HG02938 (cell line): ENCODE results near the gene MRTFB.

Experiments used
- ATAC-seq: cut with Tn5 transposase; IDR thresholded peaks from one replicate; pipeline ENCODE4 v1.9.1; 2021; ENCODE audit warnings: mild to moderate bottlenecking, moderate library complexity; ENCODE audit not compliant: unreplicated experiment

The MRTFB gene

GRCh38 chr16:14306485-14307058 is 235.5 kb downstream of the MRTFB start:
- ATAC-seq = no peak

- ATAC-seq = no peak
Measured at GRCh38 chr16:14307059-14307526, 236.0 kb downstream of the MRTFB start.

- ATAC-seq = no peak
Measured at GRCh38 chr16:14307527-14308367, 236.6 kb downstream of the MRTFB start.

GRCh38 chr16:14308368-14308723 is 237.2 kb downstream of the MRTFB start:
- ATAC-seq = no peak

GRCh38 chr16:14309001-14309886 is 238.1 kb downstream of the MRTFB start:
- no peak for ATAC-seq

GRCh38 chr16:14309906-14310305 is 238.8 kb downstream of the MRTFB start:
- ATAC-seq = no peak

GRCh38 chr16:14310519-14310991 is 239.4 kb downstream of the MRTFB start:
- peak; percentile 58 for ATAC-seq

GRCh38 chr16:14314116-14314515 is 243.0 kb downstream of the MRTFB start:
- no peak for ATAC-seq

- ATAC-seq = no peak
Measured at GRCh38 chr16:14315683-14316320, 244.7 kb downstream of the MRTFB start.
